GM21717 (cell line): ENCODE results near the gene FBXL17.
"Not testable (repeated sequence)": the region's sequence is repeated elsewhere in the genome, so short reads cannot be mapped to it uniquely, and the experiment has no call there.

ENCODE experiments used
- ATAC-seq: cut with Tn5 transposase; IDR thresholded peaks from one replicate; pipeline ENCODE4 v1.9.1; 2021; ENCODE audit warnings: mild to moderate bottlenecking, moderate library complexity; ENCODE audit not compliant: unreplicated experiment

Gene FBXL17

DNA sequence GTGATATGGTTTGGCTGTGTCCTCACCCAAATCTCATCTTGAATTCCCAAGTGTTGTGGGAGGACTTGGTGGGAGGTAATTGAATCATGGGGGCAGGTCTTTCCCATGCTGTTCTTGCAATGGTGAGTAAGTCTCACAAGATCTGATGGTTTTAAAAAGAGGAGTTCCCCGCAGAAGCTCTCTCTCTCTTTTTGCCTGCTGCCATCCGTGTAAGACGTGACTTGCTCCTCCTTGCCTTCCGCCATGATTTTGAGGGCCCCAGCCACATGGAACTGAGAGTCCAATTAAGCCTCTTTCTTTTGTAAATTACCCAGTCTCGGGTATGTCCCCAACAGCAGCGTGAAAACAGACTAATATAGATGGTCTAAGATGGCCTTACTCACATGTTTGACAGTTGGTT lies 210.1 kb downstream of the FBXL17 start:
- no peak for ATAC-seq

DNA sequence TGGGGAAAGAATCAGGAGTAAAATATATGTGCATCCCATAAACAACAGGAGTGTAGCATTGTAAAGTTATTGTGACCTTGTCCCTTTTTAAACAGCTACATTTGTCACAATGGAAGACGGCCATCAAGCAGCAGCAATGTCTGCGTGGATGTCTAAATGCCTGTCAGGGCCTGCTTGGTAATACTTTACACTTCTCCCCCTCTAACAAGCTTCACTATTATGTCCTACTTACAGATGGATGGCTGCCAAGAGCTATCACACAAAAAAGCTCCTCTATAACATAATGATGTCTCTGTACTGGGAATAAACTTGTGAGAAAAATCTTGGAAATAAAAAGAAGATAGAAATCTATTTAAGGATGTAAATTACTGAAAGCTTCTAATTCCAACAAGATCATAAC lies 213.0 kb downstream of the FBXL17 start:
- ATAC-seq: no peak

DNA sequence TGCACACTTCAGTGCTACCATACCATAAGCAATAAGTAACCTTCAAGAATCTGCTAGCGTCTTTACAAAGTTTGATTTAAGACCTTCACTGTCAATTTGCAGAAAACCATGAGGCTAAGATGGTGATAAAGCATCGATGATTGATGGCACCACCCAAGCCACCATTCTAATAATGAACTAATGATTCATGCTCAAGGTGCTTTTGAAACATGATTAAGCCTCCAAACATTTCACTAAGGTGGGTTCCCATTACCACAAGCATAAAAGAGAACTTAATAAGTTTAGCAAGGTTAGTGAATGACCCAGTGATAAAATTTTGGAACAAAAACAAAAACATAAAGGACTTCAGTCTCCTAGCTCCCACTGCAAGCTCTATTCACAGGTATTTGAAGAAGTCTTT lies 214.7 kb downstream of the FBXL17 start:
- ATAC-seq: no peak

DNA sequence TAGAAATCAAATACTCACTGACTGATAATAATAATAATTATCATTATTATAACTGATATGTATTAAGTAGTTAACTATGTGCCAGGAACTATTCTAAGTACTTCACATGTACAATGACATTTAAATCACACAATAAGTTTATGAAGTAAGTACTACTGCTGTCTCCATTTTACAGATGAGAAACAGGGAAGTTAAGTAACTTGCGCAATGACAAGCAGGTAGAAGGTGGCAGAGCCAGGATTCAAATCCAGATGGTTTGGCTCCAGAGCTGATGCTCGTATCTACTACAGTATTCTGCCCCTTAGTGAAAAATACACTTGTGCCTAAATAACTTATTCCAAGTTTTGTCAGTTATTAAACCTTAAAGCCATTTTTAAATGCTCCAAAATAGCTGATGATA lies 217.3 kb downstream of the FBXL17 start:
- no peak for ATAC-seq

DNA sequence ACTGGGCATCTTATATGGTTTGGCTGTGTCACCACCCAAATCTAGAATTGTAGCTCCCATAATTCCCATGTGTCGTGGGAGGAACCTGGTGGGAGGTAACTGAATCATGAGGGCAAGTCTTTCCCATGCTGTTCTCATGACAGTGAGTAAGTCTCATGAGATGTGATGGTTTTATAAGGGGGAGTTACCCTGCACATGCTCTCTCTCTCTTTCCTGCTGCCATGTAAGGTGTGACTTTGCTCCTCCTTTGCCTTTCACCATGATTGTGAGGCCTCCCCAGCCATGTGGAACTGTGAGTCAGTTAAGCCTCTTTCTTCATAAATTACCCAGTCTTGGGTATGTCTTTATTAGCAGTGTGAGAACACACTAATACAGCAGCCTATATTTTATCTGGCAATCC lies 229.0 kb downstream of the FBXL17 start:
- not testable (repeated sequence) for ATAC-seq

DNA sequence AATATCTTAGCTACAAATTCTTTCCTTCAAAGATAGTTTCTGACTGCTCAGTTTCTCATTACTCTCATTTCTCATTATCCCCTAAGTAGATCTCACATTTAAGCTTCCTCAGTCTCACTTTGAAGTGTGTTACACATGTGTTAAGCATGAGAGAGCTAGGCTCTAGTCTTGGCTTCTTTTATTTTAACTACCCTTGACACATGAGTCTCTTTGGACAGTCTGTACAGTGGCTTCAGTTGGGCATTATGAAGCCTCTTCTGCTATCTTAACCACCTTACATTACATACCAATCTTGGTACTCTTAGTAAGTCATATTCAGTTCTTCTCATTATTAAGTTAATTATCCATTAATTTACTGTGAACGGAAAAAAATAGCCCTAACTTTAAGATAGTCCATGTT lies 232.5 kb downstream of the FBXL17 start:
- ATAC-seq: no peak

DNA sequence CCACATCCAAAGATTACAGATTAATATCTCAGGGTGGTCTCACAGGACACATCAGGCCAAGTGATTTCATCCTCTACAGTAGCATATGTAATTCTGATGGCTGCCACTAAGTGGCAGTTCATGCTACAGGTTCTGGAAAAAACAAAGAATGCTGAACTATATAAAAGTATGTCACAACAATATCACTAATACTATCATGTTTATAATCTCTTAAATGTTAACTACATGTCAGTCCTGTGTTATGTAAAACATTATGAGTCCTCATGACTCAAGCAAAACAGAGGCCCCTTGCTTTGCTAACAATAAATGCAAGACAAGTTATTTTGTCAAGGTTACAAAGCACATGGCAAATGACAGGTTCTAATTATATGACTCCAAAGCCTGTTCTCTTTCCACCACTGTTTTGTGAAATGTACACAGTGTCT lies 233.2 kb downstream of the FBXL17 start:
- no peak for ATAC-seq

DNA sequence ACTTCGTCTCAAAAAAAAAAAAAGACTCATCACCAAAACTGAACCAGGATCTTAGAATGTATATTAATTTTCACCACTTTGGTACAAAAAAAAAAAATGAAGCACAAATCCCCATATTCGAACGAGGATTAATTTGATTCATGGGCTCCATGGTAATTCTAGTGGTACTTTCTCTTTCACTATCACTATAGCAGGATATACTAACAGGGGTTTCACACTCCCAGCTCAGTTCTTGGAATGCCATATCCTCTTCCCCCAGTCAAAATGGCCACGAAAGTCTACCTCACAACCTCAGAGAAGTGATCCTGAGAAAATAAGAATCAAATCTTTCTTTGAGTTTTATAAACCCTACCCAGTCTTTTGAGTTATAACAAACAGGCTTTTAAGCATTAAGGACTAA lies 235.7 kb downstream of the FBXL17 start:
- no peak for ATAC-seq

DNA sequence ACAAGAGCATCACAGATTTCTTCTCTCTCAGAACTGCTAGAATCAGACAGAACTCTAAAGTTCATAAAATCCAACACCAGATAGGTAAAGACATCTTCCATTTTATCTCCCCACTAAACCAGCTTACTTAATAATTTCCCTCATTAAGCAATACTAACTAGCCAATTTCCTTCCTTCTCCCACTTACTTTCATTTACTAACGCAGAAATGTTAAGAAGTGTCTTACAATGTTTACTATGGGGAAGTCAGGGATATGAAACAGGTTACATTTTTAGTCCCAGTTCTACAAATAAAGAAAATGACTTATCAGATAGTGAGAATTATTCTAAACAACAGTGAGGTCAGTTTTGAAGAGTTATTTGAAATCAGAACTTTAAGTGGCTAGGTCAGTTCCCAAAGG lies 236.5 kb downstream of the FBXL17 start:
- no peak for ATAC-seq

DNA sequence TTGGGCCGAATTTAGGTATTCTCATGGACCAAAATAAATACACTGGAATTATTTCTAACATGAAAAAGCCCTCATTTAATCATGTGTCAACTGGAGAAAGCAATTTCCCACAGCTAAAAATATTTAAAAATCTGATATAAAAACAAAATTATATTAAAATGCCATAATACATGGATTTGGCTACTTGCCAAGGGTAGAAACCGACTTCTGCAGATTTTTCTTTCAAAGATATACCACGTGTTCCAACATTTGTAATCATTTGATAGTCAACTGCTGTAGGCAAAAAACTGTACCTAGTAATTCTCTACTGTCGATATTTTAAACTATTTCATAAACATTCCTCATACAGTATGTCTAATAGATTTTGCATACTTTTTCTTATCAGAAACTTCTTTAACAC lies 237.6 kb downstream of the FBXL17 start:
- no peak for ATAC-seq

DNA sequence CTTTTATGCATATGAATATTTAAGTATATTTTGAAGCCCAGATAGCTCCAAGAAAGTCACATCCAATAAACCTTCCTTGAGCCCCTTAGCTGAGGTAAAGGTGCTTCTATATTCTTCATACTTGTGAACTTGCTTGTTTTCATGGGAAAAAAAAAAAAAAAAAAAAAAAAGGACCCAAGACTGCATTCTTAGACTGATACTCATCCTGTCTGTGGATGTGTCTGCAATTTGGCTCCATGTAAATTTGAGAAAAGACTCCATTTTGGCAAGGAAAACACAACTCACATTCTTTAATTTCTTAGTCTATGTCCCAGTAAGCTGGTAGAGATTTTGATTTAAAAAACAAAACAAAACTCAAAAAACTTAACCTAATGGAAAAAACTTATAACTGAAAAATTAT lies 238.3 kb downstream of the FBXL17 start:
- no peak for ATAC-seq

DNA sequence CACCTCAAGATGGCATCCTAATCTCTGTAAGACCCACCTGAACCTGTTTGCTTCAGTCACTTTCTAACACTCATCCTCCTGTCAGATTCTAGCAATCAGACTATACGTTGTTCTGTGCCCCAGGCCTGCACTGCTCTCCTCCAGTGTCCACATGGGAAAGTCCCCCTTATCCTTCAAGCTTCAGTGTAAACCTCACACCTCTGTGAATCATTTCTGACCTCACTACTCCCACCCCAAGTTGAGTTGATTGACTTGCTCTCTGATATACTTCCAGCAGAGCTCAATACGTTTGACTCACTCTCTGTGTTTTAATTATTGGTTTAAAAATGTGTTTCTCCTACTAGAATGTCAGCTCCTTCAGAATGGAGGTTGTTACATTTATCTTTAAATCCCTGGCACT lies 240.2 kb downstream of the FBXL17 start:
- no peak for ATAC-seq

DNA sequence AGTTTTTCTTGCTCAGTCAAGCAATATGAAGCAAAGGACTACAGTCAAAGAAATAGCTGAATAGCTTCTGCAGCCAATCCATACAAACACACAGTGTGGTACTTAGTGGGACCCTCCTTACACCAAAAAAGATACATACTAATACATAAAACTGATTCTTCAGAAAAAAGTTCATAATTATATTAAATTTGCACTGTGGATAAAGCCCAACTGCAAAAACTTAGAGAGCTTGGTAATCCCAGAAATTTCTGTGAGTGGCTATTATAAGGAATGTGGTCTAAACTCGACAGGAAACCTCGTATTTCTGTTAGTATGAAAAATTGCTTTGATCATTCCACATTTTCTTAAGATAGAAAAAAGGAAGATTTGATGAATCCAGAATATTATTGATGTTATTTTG lies 245.4 kb downstream of the FBXL17 start:
- no peak for ATAC-seq

DNA sequence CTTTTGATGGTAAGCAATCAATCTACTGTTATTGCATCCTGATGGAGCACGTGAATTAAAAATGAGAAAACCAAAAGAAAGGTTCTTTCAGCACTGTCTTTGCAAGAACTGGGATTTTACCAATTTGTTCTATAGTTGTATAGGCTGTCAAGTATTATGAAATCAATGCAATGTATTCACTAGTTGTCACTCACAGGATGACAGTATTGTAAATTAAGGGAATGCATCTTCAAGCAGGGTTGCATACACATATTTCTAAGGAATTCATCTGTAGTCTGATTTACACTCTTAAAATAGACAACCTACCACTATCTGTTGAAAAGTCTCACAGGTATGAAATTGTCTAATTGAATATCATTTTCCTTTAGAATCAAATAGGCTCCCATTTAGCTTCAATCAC lies 252.8 kb downstream of the FBXL17 start:
- ATAC-seq: no peak

DNA sequence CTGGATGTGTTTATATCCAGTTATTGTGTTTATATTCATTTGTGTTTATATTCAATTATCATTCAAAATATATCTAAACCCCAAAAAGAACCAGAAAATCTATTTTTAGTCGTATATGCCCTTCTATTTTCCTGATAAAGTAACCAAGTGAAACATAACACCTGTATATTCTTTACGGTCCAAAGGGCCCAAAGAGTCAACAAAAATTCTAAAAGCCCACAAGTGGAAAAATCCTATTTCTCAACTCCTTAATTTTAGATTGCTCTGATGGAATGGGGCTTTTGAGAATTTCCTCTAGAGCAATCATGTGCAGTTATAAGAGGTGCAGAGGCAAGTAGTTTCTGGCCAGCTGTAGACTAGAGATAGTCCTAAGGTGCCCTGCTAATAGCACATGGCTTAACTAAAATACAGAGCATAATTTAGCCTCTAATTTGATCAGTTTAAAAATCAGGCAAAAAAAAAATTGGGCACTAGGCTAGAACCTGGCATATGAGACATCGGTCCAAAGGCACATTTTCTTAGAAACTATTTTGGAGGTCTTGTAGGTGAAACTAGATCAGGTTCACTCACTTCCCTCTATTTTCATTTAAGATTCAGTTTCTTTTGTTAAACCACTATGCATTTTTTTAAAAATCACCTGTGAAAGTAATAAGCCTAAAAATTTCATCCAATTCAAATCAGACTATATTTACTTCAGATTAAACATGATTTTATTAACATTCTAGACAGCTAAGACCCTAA lies 256.0 kb downstream of the FBXL17 start:
- ATAC-seq: no peak

DNA sequence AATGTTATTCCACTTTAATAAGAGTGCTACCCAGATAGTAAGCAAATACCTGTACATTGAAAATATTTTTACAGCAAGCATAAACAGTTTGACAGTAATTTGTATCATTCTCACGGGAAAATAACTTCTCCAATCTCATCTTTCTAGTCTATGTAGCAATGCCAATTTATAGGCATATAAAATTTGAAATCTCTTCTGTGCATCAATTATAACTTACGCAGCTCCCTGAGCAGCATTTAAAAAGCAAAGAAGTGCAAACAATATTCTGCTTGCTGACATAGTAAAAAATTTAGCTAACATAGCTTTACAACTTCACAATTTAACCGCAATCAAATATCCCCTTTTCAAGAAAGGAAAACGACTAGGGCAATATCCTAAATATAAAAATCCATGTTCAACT lies 257.3 kb downstream of the FBXL17 start:
- ATAC-seq: no peak

DNA sequence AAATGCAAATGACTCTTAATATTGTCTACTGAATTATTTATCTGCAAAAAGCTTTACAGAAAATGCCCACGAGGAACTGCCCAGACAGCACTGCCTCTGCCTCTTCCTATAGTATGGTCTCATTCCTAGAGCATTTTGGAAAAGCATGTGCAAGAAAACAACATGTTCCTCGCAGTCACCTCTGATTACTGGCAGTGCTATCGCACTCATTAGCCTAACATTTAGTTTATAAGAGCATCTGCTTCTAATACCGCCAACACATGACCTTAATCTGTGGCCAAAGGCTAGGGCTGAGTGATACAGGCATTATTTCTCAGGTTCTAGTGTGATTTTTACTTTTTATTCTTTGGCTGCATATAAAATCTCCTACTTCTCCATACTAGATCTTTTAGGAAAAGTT lies 259.2 kb downstream of the FBXL17 start:
- no peak for ATAC-seq

DNA sequence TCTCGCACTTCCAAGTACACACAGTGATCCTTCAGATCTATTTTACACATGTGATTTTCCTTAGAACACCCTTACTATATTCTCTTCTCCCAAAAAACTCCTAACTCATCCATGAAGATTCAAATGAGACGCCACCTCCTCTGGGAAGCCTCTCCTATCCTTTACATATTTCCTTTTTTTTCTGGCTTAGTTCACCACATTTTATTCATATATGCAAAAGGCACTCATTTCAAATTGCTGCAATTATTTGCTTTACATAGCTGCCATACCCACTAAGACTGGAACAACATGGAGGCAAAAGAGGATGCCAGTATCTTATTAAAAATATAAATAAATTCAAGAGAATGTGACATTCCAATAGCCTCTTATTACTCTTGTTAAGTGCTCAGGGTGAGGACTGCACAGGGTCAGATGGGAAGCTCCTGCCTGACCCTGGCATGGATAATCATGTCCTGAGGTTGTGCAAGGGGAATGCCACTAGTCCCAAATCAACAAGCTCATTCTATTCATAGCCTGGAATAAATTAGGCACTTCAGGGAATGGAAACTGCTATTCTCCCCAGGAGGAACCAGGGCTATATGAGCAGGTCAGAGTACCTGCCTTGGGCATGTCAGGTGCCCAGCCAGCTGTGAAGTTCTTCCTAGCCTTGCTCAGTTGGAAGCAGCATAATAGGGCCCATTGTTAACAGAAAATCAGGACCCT lies 262.9 kb downstream of the FBXL17 start:
- no peak for ATAC-seq

DNA sequence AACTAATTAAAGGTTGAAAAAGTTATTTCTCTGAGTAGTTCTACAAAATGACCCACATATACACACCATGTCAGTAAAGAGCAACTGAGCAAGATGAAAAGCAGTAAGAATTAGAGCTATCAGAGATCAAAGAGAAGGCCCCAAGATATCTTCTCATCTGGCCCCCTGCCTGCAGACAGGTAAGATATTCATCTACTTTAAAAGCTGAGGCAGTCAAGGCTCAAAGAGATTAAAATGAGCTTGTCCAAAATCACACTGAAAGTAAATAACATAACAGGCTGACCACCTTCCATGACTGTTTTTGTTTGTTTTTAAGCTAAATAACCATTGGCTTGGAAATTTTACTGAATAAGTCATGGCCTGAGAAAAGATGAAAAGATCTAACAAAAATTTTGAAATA lies 266.2 kb downstream of the FBXL17 start:
- ATAC-seq: no peak

DNA sequence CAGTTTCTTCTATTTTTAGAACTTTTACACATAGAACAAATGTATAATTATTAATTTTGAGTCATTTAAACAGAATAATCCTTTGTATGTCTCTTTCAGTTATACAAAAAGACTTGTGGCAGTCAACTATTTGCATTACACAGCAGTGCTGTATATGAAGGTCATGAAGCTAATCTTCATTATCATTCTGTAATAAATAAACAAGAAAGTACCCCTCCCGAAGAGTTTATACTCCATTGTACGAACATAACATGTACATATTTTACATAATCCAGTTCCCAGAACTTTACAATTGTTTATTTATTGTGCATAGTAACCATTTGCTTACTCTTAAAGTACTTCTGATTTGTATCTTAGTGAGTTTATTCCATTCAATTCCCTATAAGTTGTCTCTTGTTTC lies 267.9 kb downstream of the FBXL17 start:
- ATAC-seq: no peak

DNA sequence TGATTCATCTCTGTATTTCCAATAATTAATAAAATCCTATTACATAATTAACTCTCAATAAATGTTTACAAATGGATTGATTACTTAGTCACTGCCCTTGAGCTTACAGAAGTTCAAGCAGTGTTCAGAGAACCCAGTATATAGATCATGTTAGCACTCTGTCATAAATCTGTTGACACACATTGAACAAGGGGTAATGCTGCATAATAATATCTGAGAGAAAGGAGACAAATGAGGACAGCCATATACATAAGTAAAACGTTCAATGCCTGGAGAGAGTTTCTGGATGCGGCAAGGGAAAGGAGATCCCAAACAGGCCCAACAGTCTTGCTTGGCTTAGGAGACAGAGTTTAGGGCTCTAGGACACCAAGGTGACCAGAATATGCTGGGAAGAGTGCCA lies 270.2 kb downstream of the FBXL17 start:
- ATAC-seq: no peak

DNA sequence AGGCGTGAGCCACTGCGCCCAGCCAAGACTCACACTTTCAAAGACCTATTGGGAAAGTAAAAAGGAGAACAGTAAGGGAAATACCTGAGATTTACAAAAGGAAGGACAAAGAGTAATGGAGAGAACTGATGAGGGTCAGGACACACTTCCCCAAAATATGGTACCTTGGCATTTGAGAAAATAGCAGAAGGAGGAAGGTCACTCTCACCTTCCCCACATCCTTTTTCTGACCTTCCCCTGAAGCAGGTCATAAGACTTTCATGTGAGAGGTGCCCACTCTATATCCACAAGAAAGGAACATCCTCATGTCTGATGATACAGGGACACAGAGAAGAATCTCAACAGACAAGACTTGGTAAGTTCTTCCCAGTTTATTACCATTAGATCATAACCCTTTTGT lies 272.8 kb downstream of the FBXL17 start:
- no peak for ATAC-seq

DNA sequence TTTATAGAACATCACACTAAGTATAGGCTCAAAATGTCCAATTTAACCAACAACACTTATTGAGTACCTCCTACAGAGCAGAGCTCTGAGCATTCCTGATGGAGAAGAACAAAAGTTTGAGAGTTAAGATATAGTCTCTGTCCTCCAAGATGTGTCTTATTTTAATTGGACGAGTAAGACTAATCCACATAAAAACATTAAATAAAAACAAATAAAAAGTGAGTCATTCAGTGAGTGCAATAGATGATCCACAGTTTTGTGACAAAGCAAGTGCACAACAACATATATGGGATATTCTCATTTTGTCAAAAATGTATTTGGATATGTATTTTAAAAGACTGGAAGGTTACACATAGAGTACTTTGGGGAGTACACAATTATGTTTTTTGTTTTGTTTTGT lies 277.4 kb downstream of the FBXL17 start:
- no peak for ATAC-seq
